Lower lobe of right lung (tissue), 2 donors: Measurements from ENCODE around the gene DNAJC17. TPM values are rescaled to one million over a fixed set of nuclear protein-coding genes. Genes with fewer than 3 reads are reported as not detected.

Experiments used
- ATAC-seq, 2 donors: fragments of 200-7000 bp; cut with Tn5 transposase; one replicate each; pipeline ENCODE4 v1.9.1; 2020 to 2022; ENCODE audit warnings: mild to moderate bottlenecking in 2 of 2, moderate library complexity in 2 of 2
- DNase-seq: peaks from one replicate; pipeline ENCODE4 v3.0.0-alpha.2; 2020
- H3K27ac ChIP-seq: fragments of 200-600 bp; one replicate; pipeline ENCODE4 v1.8.0; 2022
- H3K27me3 ChIP-seq: fragments of 200-600 bp; one replicate; pipeline ENCODE4 v1.8.0; 2022; ENCODE audit warnings: low read depth
- H3K36me3 ChIP-seq: fragments of 200-600 bp; one replicate; pipeline ENCODE4 v1.8.0; 2022; ENCODE audit warnings: mild to moderate bottlenecking
- H3K4me1 ChIP-seq: fragments of 200-600 bp; one replicate; pipeline ENCODE4 v1.8.0; 2022
- H3K4me3 ChIP-seq: fragments of 200-600 bp; one replicate; pipeline ENCODE4 v1.8.0; 2022; ENCODE audit warnings: mild to moderate bottlenecking
- H3K9me3 ChIP-seq: fragments of 200-600 bp; one replicate; pipeline ENCODE4 v1.8.0; 2022
- CTCF ChIP-seq: fragments of 200-600 bp; IDR thresholded peaks from one replicate; pipeline ENCODE4 v1.8.0; 2022; ENCODE audit warnings: antibody characterized with exemption, mild to moderate bottlenecking
- intact Hi-C: fragments of 100-400 bp; cut with DNase I; formaldehyde crosslinking; loops from one replicate; pipeline ENCODE4 v1.11.0; 2022
- total RNA-seq: library from RNA; stranded (reverse); fragmentation: NEBNext Ultra II Directional; extraction: Animal tissue kit (Norgen Biotek cat#: 25700); gene quantifications from one replicate; pipeline ENCODE4 v1.2.1, GENCODE V29; 2021
- donor health status: DM: no; HTN: yes; CAD: no; lungs with severe emphysema.

The DNAJC17 gene
- total RNA-seq, 1 donor from 2014 or later, result 28.4 TPM

GRCh38 chr15:40838756-40839155 lies 31.5 kb upstream of the DNAJC17 start:
- Histone ChIP-seq H3K9me3 (no peaks in the 10 kb centered on the region), H3K36me3 (no peaks in the 10 kb centered on the region), H3K4me1 (no peaks in the 10 kb centered on the region), H3K27me3 (no peaks in the 10 kb centered on the region), H3K4me3 (no peak overlapping the region), H3K27ac (no peak overlapping the region)
- TF ChIP-seq CTCF, result no peak
- intact Hi-C loops, result no loop called here
- ATAC-seq, result no peak
- no peak for DNase-seq

DNA sequence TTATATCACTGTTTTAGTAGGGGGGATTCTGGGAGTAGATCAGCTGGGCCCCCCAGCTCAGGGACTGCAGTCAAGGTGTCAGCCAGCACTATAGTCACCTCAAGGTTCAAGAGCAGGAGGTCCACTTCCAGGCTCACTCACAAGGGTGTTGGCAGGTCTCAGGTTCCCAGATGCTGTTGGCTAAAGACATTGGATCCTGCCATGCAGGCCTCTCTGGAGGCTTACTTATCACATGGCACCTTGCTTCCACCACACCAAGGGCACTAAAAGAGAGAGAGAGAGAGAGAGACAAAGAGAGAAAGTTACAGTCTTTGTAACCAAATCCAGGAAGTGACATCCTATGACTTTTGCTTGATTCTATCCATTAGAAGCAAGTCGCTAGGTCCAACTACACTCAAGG lies 28.7 kb upstream of the DNAJC17 start:
- H3K9me3 ChIP-seq, result no peaks in the 10 kb centered on the region
- H3K27ac ChIP-seq, result no peak overlapping the region
- intact Hi-C loops, result no loop called here
- no peaks in the 10 kb centered on the region for H3K36me3 ChIP-seq
- H3K4me1 ChIP-seq, result no peaks in the 10 kb centered on the region
- H3K4me3 ChIP-seq, result no peak overlapping the region
- ATAC-seq, result no peak
- TF ChIP-seq CTCF, result no peak
- H3K27me3 ChIP-seq, result no peaks in the 10 kb centered on the region
- no peak for DNase-seq

GRCh38 chr15:40832903-40833302 lies 25.6 kb upstream of the DNAJC17 start:
- Histone ChIP-seq H3K36me3 (no peaks in the 10 kb centered on the region), H3K9me3 (no peaks in the 10 kb centered on the region), H3K27ac (no peak overlapping the region), H3K4me1 (no peaks in the 10 kb centered on the region), H3K27me3 (no peaks in the 10 kb centered on the region), H3K4me3 (no peak overlapping the region)
- no peak for TF ChIP-seq CTCF
- DNase-seq (no peak), ATAC-seq (no peak)
- intact Hi-C loops, result no loop called here

DNA sequence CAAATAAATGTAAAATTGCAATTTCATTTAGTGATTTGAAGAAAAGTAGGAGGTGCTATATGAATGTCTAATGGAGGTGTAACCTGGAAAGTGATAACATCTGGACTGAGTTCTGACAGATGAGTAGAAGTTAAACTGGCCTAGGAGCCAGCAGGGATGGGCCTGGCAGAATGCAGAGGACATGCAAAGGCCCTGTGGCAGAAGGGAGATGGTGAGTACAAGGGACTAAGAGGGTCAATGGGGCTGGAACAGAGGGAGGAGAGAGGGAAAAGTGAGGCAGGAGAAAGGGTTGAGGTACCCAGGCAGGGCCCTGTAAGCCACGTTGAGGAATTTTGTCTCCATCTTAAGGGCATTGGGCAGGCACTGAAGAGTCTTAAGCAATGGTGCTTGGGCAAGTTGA lies 24.6 kb upstream of the DNAJC17 start:
- DNase-seq (no peak), ATAC-seq (no peak)
- H3K36me3 ChIP-seq, result no peaks in the 10 kb centered on the region
- no peak overlapping the region for H3K27ac ChIP-seq
- intact Hi-C loops, result no loop called here
- H3K27me3 ChIP-seq, result no peaks in the 10 kb centered on the region
- no peak overlapping the region for H3K4me3 ChIP-seq
- no peak for TF ChIP-seq CTCF
- no peaks in the 10 kb centered on the region for H3K9me3 ChIP-seq
- no peaks in the 10 kb centered on the region for H3K4me1 ChIP-seq

DNA sequence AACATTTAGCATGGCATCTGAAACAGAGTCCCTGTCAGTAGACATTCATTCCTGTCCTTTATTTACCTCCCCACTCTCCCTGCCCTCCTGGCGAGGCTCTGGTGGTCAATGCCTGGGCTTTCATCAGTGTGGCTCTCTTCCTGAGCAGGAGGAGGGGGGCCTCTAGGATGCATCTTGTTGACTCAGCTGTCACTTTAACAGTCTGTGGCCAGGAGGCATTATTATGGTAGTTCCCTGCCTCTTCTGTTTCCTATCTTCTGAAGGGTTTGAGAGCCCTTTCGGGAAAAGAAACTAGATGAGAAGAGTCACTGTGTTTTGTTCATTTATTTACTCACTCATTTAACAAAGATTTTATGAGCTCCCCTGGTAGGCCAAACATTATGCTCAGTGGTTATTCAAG lies 23.6 kb upstream of the DNAJC17 start:
- Histone ChIP-seq H3K36me3 (no peaks in the 10 kb centered on the region), H3K27ac (no peak overlapping the region), H3K9me3 (no peaks in the 10 kb centered on the region), H3K4me1 (no peaks in the 10 kb centered on the region), H3K4me3 (no peak overlapping the region), H3K27me3 (no peaks in the 10 kb centered on the region)
- no peak for TF ChIP-seq CTCF
- ATAC-seq, result no peak
- intact Hi-C loops, result no loop called here
- no peak for DNase-seq

- ATAC-seq, result no peak
- Histone ChIP-seq H3K4me3 (no peak overlapping the region), H3K9me3 (no peaks in the 10 kb centered on the region), H3K27ac (no peak overlapping the region), H3K36me3 (no peaks in the 10 kb centered on the region), H3K27me3 (no peaks in the 10 kb centered on the region), H3K4me1 (no peaks in the 10 kb centered on the region)
- TF ChIP-seq CTCF, result no peak
- no peak for DNase-seq
- intact Hi-C loops, result no loop called here
These were observed 21.8 kb upstream of the DNAJC17 start for GRCh38 chr15:40829115-40829514.
